Calu3 (cell line): ENCODE measurements around the gene NDUFV2. TPM values are rescaled to one million over a fixed set of nuclear protein-coding genes. Genes with fewer than 3 reads are reported as not detected.

Experiments
- BruUV-seq: library from RNA; stranded (reverse); fragments of 400-500 nt; replicated peaks from 2 replicates; lab custom pipeline; 2021; lab: Mats Ljungman, UMichigan
- CTCF ChIA-PET: fragments of 300-600 bp; sonication (Branson Sonifier 250); formaldehyde crosslinking; loops from one replicate; lab custom pipeline; 2022; ENCODE audit warnings: antibody characterized with exemption; lab: Charles Lee
- DNase-seq: peaks from one replicate; pipeline ENCODE4 v3.0.0; 2022
- H3K27ac Mint-ChIP-seq: one replicate; pipeline ENCODE4 v1.8.0; 2022; ENCODE audit warnings: mixed read lengths; ENCODE audit not compliant: unreplicated experiment
- H3K27me3 Mint-ChIP-seq: one replicate; pipeline ENCODE4 v1.8.0; 2022; ENCODE audit warnings: mixed read lengths; ENCODE audit not compliant: unreplicated experiment
- H3K36me3 Mint-ChIP-seq: one replicate; pipeline ENCODE4 v1.8.0; 2022; ENCODE audit warnings: mild to moderate bottlenecking, moderate library complexity, mixed read lengths; ENCODE audit not compliant: insufficient read depth, unreplicated experiment
- H3K4me1 Mint-ChIP-seq: one replicate; pipeline ENCODE4 v1.8.0; 2022; ENCODE audit warnings: mild to moderate bottlenecking, low read depth, mixed read lengths; ENCODE audit not compliant: unreplicated experiment
- H3K4me3 Mint-ChIP-seq: one replicate; pipeline ENCODE4 v1.8.0; 2022; ENCODE audit warnings: mild to moderate bottlenecking, low read depth, moderate library complexity, mixed read lengths; ENCODE audit not compliant: unreplicated experiment
- H3K9me3 Mint-ChIP-seq: one replicate; pipeline ENCODE4 v1.8.0; 2022; ENCODE audit warnings: low read depth, mixed read lengths; ENCODE audit not compliant: unreplicated experiment
- intact Hi-C: fragments of 100-400 bp; cut with micrococcal nuclease; formaldehyde crosslinking; loops from one replicate; pipeline ENCODE4 v1.10.0; 2022; ENCODE audit not compliant: unreplicated experiment
- total RNA-seq: library from RNA; stranded (reverse); gene quantifications from 2 replicates; pipeline ENCODE4 v1.2.3, GENCODE V29; 2022
- TF ChIP-seq, protein P1 (sequence below): fragments of 200-600 bp; IDR thresholded peaks from one replicate; pipeline ENCODE4 v1.8.0; 2022; ENCODE audit warnings: antibody characterized with exemption; ENCODE audit not compliant: unreplicated experiment

Gene NDUFV2
- total RNA-seq, 1 experiment from 2014 or later: 199 TPM

GRCh38 chr18:9066358-9066757 lies 36.1 kb upstream of the NDUFV2 start:
- CTCF ChIA-PET: interaction anchor here (0.6 kb wide), 1 partner anchor 603 kb away, joined by 4 read pairs; no protein-coding TSS in a partner anchor
- TF ChIP-seq, protein P1, sequence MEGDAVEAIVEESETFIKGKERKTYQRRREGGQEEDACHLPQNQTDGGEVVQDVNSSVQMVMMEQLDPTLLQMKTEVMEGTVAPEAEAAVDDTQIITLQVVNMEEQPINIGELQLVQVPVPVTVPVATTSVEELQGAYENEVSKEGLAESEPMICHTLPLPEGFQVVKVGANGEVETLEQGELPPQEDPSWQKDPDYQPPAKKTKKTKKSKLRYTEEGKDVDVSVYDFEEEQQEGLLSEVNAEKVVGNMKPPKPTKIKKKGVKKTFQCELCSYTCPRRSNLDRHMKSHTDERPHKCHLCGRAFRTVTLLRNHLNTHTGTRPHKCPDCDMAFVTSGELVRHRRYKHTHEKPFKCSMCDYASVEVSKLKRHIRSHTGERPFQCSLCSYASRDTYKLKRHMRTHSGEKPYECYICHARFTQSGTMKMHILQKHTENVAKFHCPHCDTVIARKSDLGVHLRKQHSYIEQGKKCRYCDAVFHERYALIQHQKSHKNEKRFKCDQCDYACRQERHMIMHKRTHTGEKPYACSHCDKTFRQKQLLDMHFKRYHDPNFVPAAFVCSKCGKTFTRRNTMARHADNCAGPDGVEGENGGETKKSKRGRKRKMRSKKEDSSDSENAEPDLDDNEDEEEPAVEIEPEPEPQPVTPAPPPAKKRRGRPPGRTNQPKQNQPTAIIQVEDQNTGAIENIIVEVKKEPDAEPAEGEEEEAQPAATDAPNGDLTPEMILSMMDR: no peak
- DNase-seq: no peak
- H3K9me3 Mint-ChIP-seq: no peaks in the 10 kb centered on the region
- intact Hi-C loops: no loop called here
- H3K4me3 Mint-ChIP-seq: no peak overlapping the region
- H3K36me3 Mint-ChIP-seq: no peaks in the 10 kb centered on the region
- BruUV-seq: no TSS peak
- H3K27me3 Mint-ChIP-seq: no peaks in the 10 kb centered on the region
- H3K27ac Mint-ChIP-seq: no peak overlapping the region
- H3K4me1 Mint-ChIP-seq: peaks cover 15% of the 10 kb centered on the region

GRCh38 chr18:9066817-9067306 lies 35.6 kb upstream of the NDUFV2 start:
- TF ChIP-seq, protein P1: no peak
- H3K36me3 Mint-ChIP-seq: no peaks in the 10 kb centered on the region
- DNase-seq: no peak
- CTCF ChIA-PET: no interaction called here
- no peak overlapping the region for H3K4me3 Mint-ChIP-seq
- H3K27ac Mint-ChIP-seq: no peak overlapping the region
- no peaks in the 10 kb centered on the region for H3K9me3 Mint-ChIP-seq
- no peaks in the 10 kb centered on the region for H3K27me3 Mint-ChIP-seq
- intact Hi-C loops: no loop called here
- no TSS peak for BruUV-seq
- H3K4me1 Mint-ChIP-seq: peaks cover 15% of the 10 kb centered on the region

DNA sequence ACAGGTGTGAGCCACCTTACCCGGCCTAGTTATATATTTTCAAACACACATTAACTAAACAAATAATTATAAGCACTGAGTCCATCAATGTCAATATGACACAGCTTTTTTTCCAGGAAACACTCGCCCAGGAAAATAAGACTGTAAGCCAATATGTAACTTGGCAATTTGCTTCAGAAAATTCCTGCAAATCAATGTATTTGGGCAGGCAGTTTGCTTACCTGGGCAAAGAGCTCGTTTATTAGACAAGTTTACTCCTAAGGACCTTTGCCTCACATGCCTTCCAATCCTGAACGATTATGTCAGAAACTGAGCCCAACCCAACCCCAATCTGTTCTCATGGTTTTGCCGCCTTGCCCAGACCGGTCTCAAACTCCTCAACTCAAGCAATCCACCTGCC lies 34.7 kb upstream of the NDUFV2 start:
- peaks cover 15% of the 10 kb centered on the region for H3K4me1 Mint-ChIP-seq
- H3K36me3 Mint-ChIP-seq: no peaks in the 10 kb centered on the region
- CTCF ChIA-PET: interaction anchor here (0.6 kb wide), 1 partner anchor 552 kb away, joined by 5 read pairs; no protein-coding TSS in a partner anchor
- BruUV-seq: no TSS peak
- DNase-seq: no peak
- H3K4me3 Mint-ChIP-seq: no peak overlapping the region
- TF ChIP-seq, protein P1: no peak
- H3K9me3 Mint-ChIP-seq: no peaks in the 10 kb centered on the region
- intact Hi-C loops: no loop called here
- peak overlapping the region; percentile 70 for H3K27ac Mint-ChIP-seq
- no peaks in the 10 kb centered on the region for H3K27me3 Mint-ChIP-seq

GRCh38 chr18:9068346-9068745 lies 34.2 kb upstream of the NDUFV2 start:
- DNase-seq: no peak
- no TSS peak for BruUV-seq
- TF ChIP-seq, protein P1: no peak

More at GRCh38 chr18:9068346-9068745, 34.2 kb upstream of the NDUFV2 start:
- intact Hi-C loops: no loop called here
- Mint-ChIP-seq H3K4me3 (no peak overlapping the region), H3K27me3 (no peaks in the 10 kb centered on the region), H3K36me3 (no peaks in the 10 kb centered on the region), H3K27ac (peak overlapping the region; percentile 70), H3K4me1 (peaks cover 15% of the 10 kb centered on the region), H3K9me3 (no peaks in the 10 kb centered on the region)
- CTCF ChIA-PET: no interaction called here
